Astrocyte of the spinal cord (primary cell): Measurements from ENCODE around the gene ARHGAP26.

Source experiments
- DNase-seq: peaks from one replicate; pipeline ENCODE4 v3.0.0; 2011; ENCODE audit warnings: low read depth, low spot score
- H3K4me3 ChIP-seq: 2 replicates; pipeline ENCODE4 v1.5.1; 2011; ENCODE audit warnings: low read depth, mild to moderate bottlenecking, low read length, moderate library complexity
- CTCF ChIP-seq: IDR thresholded peaks from 2 replicates; pipeline ENCODE4 v1.5.1; 2012; ENCODE audit warnings: low read depth, mild to moderate bottlenecking, low read length, inconsistent platforms
- in situ Hi-C: cut with HindIII; loops from 2 replicates; pipeline ENCODE4 v1.10.0; 2017; ENCODE audit warnings: low sequenced_read_pairs

ARHGAP26 gene

GRCh38 chr5:143186623-143187022 is 416.4 kb downstream of the ARHGAP26 start:
- TF ChIP-seq CTCF = no peak
- in situ Hi-C loops = no loop called here
- no peak for DNase-seq
- no peak overlapping the region for H3K4me3 ChIP-seq

- no peak for TF ChIP-seq CTCF
- DNase-seq = no peak
- no peak overlapping the region for H3K4me3 ChIP-seq
- in situ Hi-C loops = no loop called here
Observed at GRCh38 chr5:143187495-143187894, 417.3 kb downstream of the ARHGAP26 start.

- no peak for DNase-seq
- no peak for TF ChIP-seq CTCF
- H3K4me3 ChIP-seq = no peak overlapping the region
- in situ Hi-C loops = no loop called here
Observed at GRCh38 chr5:143188083-143188482, 417.9 kb downstream of the ARHGAP26 start.

GRCh38 chr5:143188692-143189091 is 418.5 kb downstream of the ARHGAP26 start:
- H3K4me3 ChIP-seq = no peak overlapping the region
- no peak for DNase-seq
- in situ Hi-C loops = no loop called here
- TF ChIP-seq CTCF = no peak

- in situ Hi-C loops = no loop called here
- DNase-seq = no peak
- no peak for TF ChIP-seq CTCF
- H3K4me3 ChIP-seq = no peak overlapping the region
Observed at GRCh38 chr5:143190260-143190810, 420.2 kb downstream of the ARHGAP26 start.

- no peak overlapping the region for H3K4me3 ChIP-seq
- no peak for TF ChIP-seq CTCF
- no peak for DNase-seq
- in situ Hi-C loops = no loop called here
Observed at GRCh38 chr5:143191720-143192119, 421.5 kb downstream of the ARHGAP26 start.
